ENCODE data around the gene CATSPERB. TPM values are rescaled to one million over a fixed set of nuclear protein-coding genes. Genes with fewer than 3 reads are reported as not detected.

The CATSPERB gene
- polyA plus RNA-seq, 1 donor (not counting 4 experiments of a cell fraction or from before 2014, with no cell fraction given): 1.1 TPM

DNA sequence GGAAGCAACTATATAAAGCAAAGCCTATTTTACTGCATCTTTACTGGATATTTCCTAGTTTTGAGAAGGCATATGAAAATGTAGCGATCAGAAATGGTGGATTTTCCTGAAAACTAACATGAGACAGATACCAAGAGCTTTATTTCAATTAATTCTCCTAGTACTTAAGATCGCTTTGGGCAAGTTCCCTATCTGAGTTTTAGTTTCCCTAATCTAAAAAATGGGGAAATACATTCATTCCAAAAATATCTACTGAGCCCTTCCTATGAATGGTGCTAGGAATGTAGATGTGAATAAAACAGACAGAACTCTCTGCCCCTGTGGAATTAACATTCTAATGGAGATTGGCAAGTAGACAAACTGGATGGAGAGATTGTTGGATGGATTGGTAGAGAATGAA is 8.4 kb downstream of the CATSPERB start:
- no peaks in the 10 kb centered on the region for H4K20me1 ChIP-seq (ENCODE audit: control insufficient read depth, extremely low read depth, insufficient read depth, low read length)
- dilution Hi-C loops (cut with MboI; ENCODE audit: extremely low pct_ligation_motif_present, low sequenced_read_pairs): no loop called here
- H3K9ac ChIP-seq (ENCODE audit: control insufficient read depth, extremely low read depth, insufficient read depth, low read length): no peak overlapping the region
- no peaks in the 10 kb centered on the region for H3K27me3 ChIP-seq (ENCODE audit: control insufficient read depth, extremely low read depth, insufficient read depth, low read length)
- H3K4me3 ChIP-seq (ENCODE audit: control insufficient read depth in 2 of 3, extremely low read depth in 1 of 3, insufficient read depth in 2 of 3, low read depth in 1 of 3, low read length in 3 of 3): no peak overlapping the region
- no peak overlapping the region for H3K27ac ChIP-seq (ENCODE audit: control insufficient read depth, insufficient read depth, low read length)
- no peak overlapping the region for H2AFZ ChIP-seq (ENCODE audit: control insufficient read depth, low read length)
- no peak overlapping the region for H3K4me2 ChIP-seq (ENCODE audit: control insufficient read depth, extremely low read depth, insufficient read depth, low read depth, low read length)
- no peaks in the 10 kb centered on the region for H3K9me1 ChIP-seq (ENCODE audit: control insufficient read depth, extremely low read depth, insufficient read depth, low read length)
- no peaks in the 10 kb centered on the region for H3K9me3 ChIP-seq (ENCODE audit: control insufficient read depth, low read depth, low read length)
- TF ChIP-seq, protein P1, sequence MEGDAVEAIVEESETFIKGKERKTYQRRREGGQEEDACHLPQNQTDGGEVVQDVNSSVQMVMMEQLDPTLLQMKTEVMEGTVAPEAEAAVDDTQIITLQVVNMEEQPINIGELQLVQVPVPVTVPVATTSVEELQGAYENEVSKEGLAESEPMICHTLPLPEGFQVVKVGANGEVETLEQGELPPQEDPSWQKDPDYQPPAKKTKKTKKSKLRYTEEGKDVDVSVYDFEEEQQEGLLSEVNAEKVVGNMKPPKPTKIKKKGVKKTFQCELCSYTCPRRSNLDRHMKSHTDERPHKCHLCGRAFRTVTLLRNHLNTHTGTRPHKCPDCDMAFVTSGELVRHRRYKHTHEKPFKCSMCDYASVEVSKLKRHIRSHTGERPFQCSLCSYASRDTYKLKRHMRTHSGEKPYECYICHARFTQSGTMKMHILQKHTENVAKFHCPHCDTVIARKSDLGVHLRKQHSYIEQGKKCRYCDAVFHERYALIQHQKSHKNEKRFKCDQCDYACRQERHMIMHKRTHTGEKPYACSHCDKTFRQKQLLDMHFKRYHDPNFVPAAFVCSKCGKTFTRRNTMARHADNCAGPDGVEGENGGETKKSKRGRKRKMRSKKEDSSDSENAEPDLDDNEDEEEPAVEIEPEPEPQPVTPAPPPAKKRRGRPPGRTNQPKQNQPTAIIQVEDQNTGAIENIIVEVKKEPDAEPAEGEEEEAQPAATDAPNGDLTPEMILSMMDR (optimal IDR thresholded peaks at IDR 0.05 in 1 of 3, IDR thresholded peaks at IDR 0.05 in 1 of 3, conservative IDR thresholded peaks at IDR 0.05 in 1 of 3; ENCODE audit: extremely low read depth in 1 of 3, insufficient read depth in 2 of 3, low read length in 3 of 3): no peak
- no peak for TF ChIP-seq EZH2 (IDR thresholded peaks at IDR 0.05; ENCODE audit: low read length)
- no peak for DNase-seq (ENCODE audit: low read depth, low spot score)
- H3K79me2 ChIP-seq (ENCODE audit: control insufficient read depth, insufficient read depth, low read length): no peaks in the 10 kb centered on the region
- H3K4me1 ChIP-seq (ENCODE audit: control insufficient read depth, extremely low read depth, insufficient read depth, low read length): no peaks in the 10 kb centered on the region
- no peak for FAIRE-seq
- H3K36me3 ChIP-seq (ENCODE audit: control insufficient read depth in 2 of 2, extremely low read depth in 1 of 2, insufficient read depth in 2 of 2, low read length in 2 of 2): no peaks in the 10 kb centered on the region

DNA sequence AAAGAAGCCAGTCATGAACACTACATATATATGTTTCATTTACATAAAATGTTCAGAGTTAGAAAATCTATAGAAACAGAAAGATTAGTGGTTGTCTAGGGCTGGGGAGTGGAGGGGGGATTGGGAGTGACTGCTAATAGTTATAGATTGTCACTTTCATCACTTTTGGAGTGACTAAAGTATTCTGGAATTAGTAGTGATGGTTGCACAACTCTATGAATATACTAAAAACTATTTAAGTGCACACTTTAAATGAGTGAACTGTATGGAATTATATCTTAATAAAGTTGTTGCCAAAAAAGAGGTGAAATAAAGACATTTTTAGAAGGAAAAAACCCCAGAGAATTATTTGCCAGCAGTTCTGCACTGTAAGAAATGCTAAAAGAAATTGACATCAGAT is 9.5 kb downstream of the CATSPERB start:
- H3K9ac ChIP-seq (ENCODE audit: control insufficient read depth, extremely low read depth, insufficient read depth, low read length): no peak overlapping the region
- H4K20me1 ChIP-seq (ENCODE audit: control insufficient read depth, extremely low read depth, insufficient read depth, low read length): no peaks in the 10 kb centered on the region
- H3K79me2 ChIP-seq (ENCODE audit: control insufficient read depth, insufficient read depth, low read length): no peaks in the 10 kb centered on the region
- H3K4me1 ChIP-seq (ENCODE audit: control insufficient read depth, extremely low read depth, insufficient read depth, low read length): no peaks in the 10 kb centered on the region
- H3K9me3 ChIP-seq (ENCODE audit: control insufficient read depth, low read depth, low read length): no peaks in the 10 kb centered on the region
- no peaks in the 10 kb centered on the region for H3K9me1 ChIP-seq (ENCODE audit: control insufficient read depth, extremely low read depth, insufficient read depth, low read length)
- no peaks in the 10 kb centered on the region for H3K36me3 ChIP-seq (ENCODE audit: control insufficient read depth in 2 of 2, extremely low read depth in 1 of 2, insufficient read depth in 2 of 2, low read length in 2 of 2)
- no peak overlapping the region for H3K4me2 ChIP-seq (ENCODE audit: control insufficient read depth, extremely low read depth, insufficient read depth, low read depth, low read length)
- FAIRE-seq: no peak
- H2AFZ ChIP-seq (ENCODE audit: control insufficient read depth, low read length): no peak overlapping the region
- no peak for DNase-seq (ENCODE audit: low read depth, low spot score)
- H3K27ac ChIP-seq (ENCODE audit: control insufficient read depth, insufficient read depth, low read length): no peak overlapping the region
- TF ChIP-seq, protein P1 (optimal IDR thresholded peaks at IDR 0.05 in 1 of 3, IDR thresholded peaks at IDR 0.05 in 1 of 3, conservative IDR thresholded peaks at IDR 0.05 in 1 of 3; ENCODE audit: extremely low read depth in 1 of 3, insufficient read depth in 2 of 3, low read length in 3 of 3): no peak
- TF ChIP-seq EZH2 (IDR thresholded peaks at IDR 0.05; ENCODE audit: low read length): no peak
- H3K4me3 ChIP-seq (ENCODE audit: control insufficient read depth in 2 of 3, extremely low read depth in 1 of 3, insufficient read depth in 2 of 3, low read depth in 1 of 3, low read length in 3 of 3): no peak overlapping the region
- dilution Hi-C loops (cut with MboI; ENCODE audit: extremely low pct_ligation_motif_present, low sequenced_read_pairs): no loop called here
- no peaks in the 10 kb centered on the region for H3K27me3 ChIP-seq (ENCODE audit: control insufficient read depth, extremely low read depth, insufficient read depth, low read length)

Measured in keratinocyte (primary cell).